ENCODE data around the gene UBE3B. TPM values are rescaled to one million over a fixed set of nuclear protein-coding genes. Genes with fewer than 3 reads are reported as not detected.

UBE3B gene
- polyA plus RNA-seq, 3 donors = 14.4 to 25.9 (median 18.2) TPM

- Histone ChIP-seq H3K4me1 (ENCODE audit: control insufficient read depth in 1 of 2, insufficient read depth in 2 of 2, low read length in 2 of 2) (no peaks in the 10 kb centered on the region), H3K9ac (ENCODE audit: insufficient read depth, low read length, poor library complexity, severe bottlenecking) (no peak overlapping the region), H2AFZ (ENCODE audit: insufficient read depth, low read depth, low read length, poor library complexity, severe bottlenecking) (no peak overlapping the region), H3K36me3 (replicated peaks in 1 of 2; ENCODE audit: control insufficient read depth in 1 of 2, insufficient read depth in 2 of 2, low read length in 2 of 2) (peaks cover 0 to under 1% of the 10 kb centered on the region in 2 donors), H3K79me2 (ENCODE audit: insufficient read depth, low read length) (no peaks in the 10 kb centered on the region), H3K27ac (ENCODE audit: low read depth in 1 of 2, low read length in 2 of 2) (no peak overlapping the region), H3K9me3 (replicated peaks in 1 of 2; ENCODE audit: control insufficient read depth in 1 of 2, insufficient read depth in 1 of 2, low read length in 2 of 2) (no peaks in the 10 kb centered on the region), H3K4me3 (replicated peaks in 1 of 3; ENCODE audit: low read depth in 2 of 3, low read length in 3 of 3) (no peak overlapping the region), H3K27me3 (ENCODE audit: control insufficient read depth in 2 of 2, insufficient read depth in 2 of 2, low read length in 2 of 2) (no peaks in the 10 kb centered on the region), H3K4me2 (replicated peaks; ENCODE audit: extremely low read depth, low read length, poor library complexity, severe bottlenecking) (no peak overlapping the region), H4K20me1 (ENCODE audit: insufficient read depth, low read length) (no peaks in the 10 kb centered on the region)
- H3K27ac Mint-ChIP-seq = no peak overlapping the region
- peaks cover 0 to 5% (median 0%) of the 10 kb centered on the region in 3 donors for H3K27me3 Mint-ChIP-seq (ENCODE audit: low read depth in 3 of 3)
- peaks cover 0 to 3% of the 10 kb centered on the region in 2 donors for H3K36me3 Mint-ChIP-seq
- intact Hi-C loops (cut with micrococcal nuclease) = no loop called here
- no peak for DNase-seq
- TF ChIP-seq CTCF (IDR thresholded peaks at IDR 0.05) = no peak
- no peak overlapping the region for H3K4me3 Mint-ChIP-seq
- WGBS (ENCODE audit: insufficient coverage) = 100% methylated on average over 4 of the region's 4 CpGs
- H3K4me1 Mint-ChIP-seq = peaks cover 6% of the 10 kb centered on the region
- H3K9me3 Mint-ChIP-seq = no peaks in the 10 kb centered on the region
Observed at GRCh38 chr12:109541413-109541726, 63.9 kb downstream of the UBE3B start.

- no peak overlapping the region for H3K4me3 ChIP-seq (replicated peaks in 1 of 3; ENCODE audit: low read depth in 2 of 3, low read length in 3 of 3)
- no peaks in the 10 kb centered on the region for H4K20me1 ChIP-seq (ENCODE audit: insufficient read depth, low read length)
- H3K79me2 ChIP-seq (ENCODE audit: insufficient read depth, low read length) = no peaks in the 10 kb centered on the region
- intact Hi-C loops (cut with micrococcal nuclease) = no loop called here
- H3K27me3 ChIP-seq (ENCODE audit: control insufficient read depth in 2 of 2, insufficient read depth in 2 of 2, low read length in 2 of 2) = no peaks in the 10 kb centered on the region
- no peak for DNase-seq
- no CpG with 5 or more reads among the region's 2 CpGs for WGBS (ENCODE audit: insufficient coverage)
- H3K36me3 ChIP-seq (replicated peaks in 1 of 2; ENCODE audit: control insufficient read depth in 1 of 2, insufficient read depth in 2 of 2, low read length in 2 of 2) = no peaks in the 10 kb centered on the region
- no peak for TF ChIP-seq CTCF (IDR thresholded peaks at IDR 0.05)
- H3K4me2 ChIP-seq (replicated peaks; ENCODE audit: extremely low read depth, low read length, poor library complexity, severe bottlenecking) = no peak overlapping the region
- no peaks in the 10 kb centered on the region for H3K9me3 ChIP-seq (replicated peaks in 1 of 2; ENCODE audit: control insufficient read depth in 1 of 2, insufficient read depth in 1 of 2, low read length in 2 of 2)
- H2AFZ ChIP-seq (ENCODE audit: insufficient read depth, low read depth, low read length, poor library complexity, severe bottlenecking) = no peak overlapping the region
- H3K36me3 Mint-ChIP-seq = no peaks in the 10 kb centered on the region
- peaks cover 6% of the 10 kb centered on the region for H3K4me1 Mint-ChIP-seq
- H3K4me1 ChIP-seq (ENCODE audit: control insufficient read depth in 1 of 2, insufficient read depth in 2 of 2, low read length in 2 of 2) = no peaks in the 10 kb centered on the region
- H3K9me3 Mint-ChIP-seq = no peaks in the 10 kb centered on the region
- no peak overlapping the region for H3K4me3 Mint-ChIP-seq
- peaks cover 0 to 8% (median 5%) of the 10 kb centered on the region in 3 donors for H3K27me3 Mint-ChIP-seq (ENCODE audit: low read depth in 3 of 3)
- H3K9ac ChIP-seq (ENCODE audit: insufficient read depth, low read length, poor library complexity, severe bottlenecking) = no peak overlapping the region
- no peak overlapping the region for H3K27ac ChIP-seq (ENCODE audit: low read depth in 1 of 2, low read length in 2 of 2)
- no peak overlapping the region for H3K27ac Mint-ChIP-seq
Observed at GRCh38 chr12:109542014-109542413, 64.6 kb downstream of the UBE3B start.

All from CD14-positive monocyte (primary cell).